Heart left ventricle (tissue), 16 donors: ENCODE measurements around the gene CCDC63. TPM values are rescaled to one million over a fixed set of nuclear protein-coding genes. Genes with fewer than 3 reads are reported as not detected.

ENCODE experiments used
- ATAC-seq, 4 donors: fragments of 200-7000 bp; cut with Tn5 transposase; one replicate each; pipeline ENCODE4 v1.9.1; 2020 to 2022; ENCODE audit warnings: moderate library complexity in 4 of 4, mild to moderate bottlenecking in 3 of 4, moderate number of reproducible peaks in 1 of 4
- DNase-seq, 5 donors: peaks; one replicate each; pipeline ENCODE4 v3.0.0-alpha.2; 2020
- H3K27ac ChIP-seq, 12 donors: fragments of 200-600 bp; sonication (generic) in 4 of 12; one replicate each; pipeline versions ENCODE4 v1.5.0 to v1.8.0; 2016 to 2022; ENCODE audit warnings: mild to moderate bottlenecking in 2 of 12
- H3K27me3 ChIP-seq, 9 donors: fragments of 200-600 bp; sonication (generic) in 2 of 9; one replicate each; pipeline versions ENCODE4 v1.5.1 to v1.8.0; 2016 to 2022; ENCODE audit warnings: mild to moderate bottlenecking in 3 of 9
- H3K36me3 ChIP-seq, 9 donors: fragments of 200-600 bp; sonication (generic) in 2 of 9; one replicate each; pipeline versions ENCODE4 v1.5.0 to v1.8.0; 2018 to 2022; ENCODE audit warnings: mild to moderate bottlenecking in 2 of 9
- H3K4me1 ChIP-seq, 12 donors: fragments of 200-600 bp; sonication (generic) in 4 of 12; one replicate each; pipeline versions ENCODE4 v1.5.0 to v1.8.0; 2016 to 2022; ENCODE audit warnings: mild to moderate bottlenecking in 3 of 12
- H3K4me3 ChIP-seq, 12 donors: fragments of 200-600 bp; sonication (generic) in 4 of 12; one replicate each; pipeline versions ENCODE4 v1.5.0 to v1.8.0; 2017 to 2022; ENCODE audit warnings: mild to moderate bottlenecking in 9 of 12, moderate library complexity in 4 of 12
- H3K9me3 ChIP-seq, 12 donors: fragments of 200-600 bp; sonication (generic) in 4 of 12; one replicate each; pipeline versions ENCODE4 v1.5.0 to v1.8.0; 2016 to 2022; ENCODE audit warnings: mild to moderate bottlenecking in 1 of 12
- POLR2A ChIP-seq, 2 donors: fragments of 450-650 bp; IDR thresholded peaks; one replicate each; pipeline ENCODE4 v1.6.1; 2017; ENCODE audit warnings: antibody characterized with exemption in 2 of 2, mild to moderate bottlenecking in 2 of 2, moderate library complexity in 2 of 2
- WGBS, 4 donors: extraction: QIAGEN DNeasy Blood & Tissue Kit in 2 of 4; methylation state at CpG; one replicate each; pipeline versions ENCODE4 v1.1.5 to v1.1.7; 2013 to 2018; 5-methylcytosine and 5-hydroxymethylcytosine counted together
- intact Hi-C, 10 donors: fragments of 100-400 bp; cut with DNase I; formaldehyde crosslinking; loops; one replicate each; pipeline versions ENCODE4 v1.11.1 to v1.14.2; 2022
- polyA plus RNA-seq, 2 donors: library from polyadenylated mRNA; stranded (reverse); fragments of 200-250 nt; gene quantifications; one replicate each; pipeline ENCODE4 v1.2.3, GENCODE V29; 2013
- total RNA-seq, 9 donors: library from RNA; depleted of rRNA in 2 of 9; stranded (reverse); fragments of >200 nt in 2 of 9; fragmentation: NEBNext Ultra II Directional in 3 of 9; extraction: Animal tissue kit (Norgen Biotek cat#: 25700) in 3 of 9; gene quantifications; one replicate each; pipeline versions ENCODE4 v1.1.0 to v1.2.4, GENCODE V29; 2016 to 2023
- TF ChIP-seq, protein P1 (sequence below), 12 donors: fragments of 200-600 bp; sonication (generic) in 4 of 12; IDR thresholded peaks; one replicate each; pipeline versions ENCODE4 v1.5.0 to v1.8.0; 2018 to 2022; ENCODE audit warnings: antibody characterized with exemption in 12 of 12, mild to moderate bottlenecking in 5 of 12
- donor health status: ischemic (EF 13 %, LVEDD 7.1; RV severe dilation, severe dysfunction).
- donor health status: healthy with polysubstance abuse.
- donor health status: DM: no; HTN: yes; CAD: no.
- donor health status: DM: no; HTN: no; CAD: no.
- donor health status: ischemic (EF 25% LVEDD 6.9; RV normal size, moderate dysfunction).
- donor health status: ischemic (EF 25% LVEDD 5.7; RV mildly dilated, moderate dysfunction).
- donor health status: healthy.
- donor health status: DM: yes; HTN: yes; CAD: no.
- donor health status: ischemic (EF 35%, LVEDD 5.7; RV mildly dilated, moderate dysfunction).
- donor health status: nonischemic (EF 11% LVEDD 7.7; RV severe dilation, severe dysfunction).
- donor health status: DM: yes; HTN: yes; CAD: no.
- donor health status: PGD.
- donor health status: ischemic (EF 29% LVEDD 5.4; RV normal size, mild dysfunction).
- donor health status: nonischemic (EF 23%, LVEDD 6.1; RV moderate dilation, normal function).

The CCDC63 gene
- total and polyA plus RNA-seq, 11 donors: not detected

DNA sequence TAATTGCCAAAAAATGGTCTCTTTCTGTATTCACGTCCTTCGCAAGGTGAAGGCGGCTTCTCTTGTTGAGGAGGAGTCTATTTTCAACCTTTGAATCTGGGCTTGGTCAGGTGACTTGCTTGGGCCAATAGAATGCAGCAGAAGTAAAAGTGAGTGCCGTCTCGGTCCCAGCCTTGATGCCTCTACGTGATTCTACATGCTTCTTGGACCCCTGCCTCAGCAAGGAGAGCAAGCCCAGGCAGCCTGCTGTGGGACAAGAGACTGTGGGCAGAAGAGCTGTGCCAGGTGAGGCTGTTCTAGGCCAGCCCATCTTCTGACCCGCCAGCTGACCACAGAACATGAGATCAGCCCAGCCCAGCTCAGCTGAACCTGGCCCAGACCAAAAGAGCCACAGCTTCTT is 39.1 kb upstream of the CCDC63 start:
- H3K4me3 ChIP-seq: no peak overlapping the region
- intact Hi-C loops: no loop called here
- no peak overlapping the region for H3K27ac ChIP-seq
- H3K9me3 ChIP-seq: peaks cover 0 to 12% (median 5%) of the 10 kb centered on the region in 12 donors
- TF ChIP-seq POLR2A (IDR thresholded peaks at IDR 0.05): no peak
- TF ChIP-seq, protein P1, sequence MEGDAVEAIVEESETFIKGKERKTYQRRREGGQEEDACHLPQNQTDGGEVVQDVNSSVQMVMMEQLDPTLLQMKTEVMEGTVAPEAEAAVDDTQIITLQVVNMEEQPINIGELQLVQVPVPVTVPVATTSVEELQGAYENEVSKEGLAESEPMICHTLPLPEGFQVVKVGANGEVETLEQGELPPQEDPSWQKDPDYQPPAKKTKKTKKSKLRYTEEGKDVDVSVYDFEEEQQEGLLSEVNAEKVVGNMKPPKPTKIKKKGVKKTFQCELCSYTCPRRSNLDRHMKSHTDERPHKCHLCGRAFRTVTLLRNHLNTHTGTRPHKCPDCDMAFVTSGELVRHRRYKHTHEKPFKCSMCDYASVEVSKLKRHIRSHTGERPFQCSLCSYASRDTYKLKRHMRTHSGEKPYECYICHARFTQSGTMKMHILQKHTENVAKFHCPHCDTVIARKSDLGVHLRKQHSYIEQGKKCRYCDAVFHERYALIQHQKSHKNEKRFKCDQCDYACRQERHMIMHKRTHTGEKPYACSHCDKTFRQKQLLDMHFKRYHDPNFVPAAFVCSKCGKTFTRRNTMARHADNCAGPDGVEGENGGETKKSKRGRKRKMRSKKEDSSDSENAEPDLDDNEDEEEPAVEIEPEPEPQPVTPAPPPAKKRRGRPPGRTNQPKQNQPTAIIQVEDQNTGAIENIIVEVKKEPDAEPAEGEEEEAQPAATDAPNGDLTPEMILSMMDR (IDR thresholded peaks at IDR 0.05): no peak
- H3K36me3 ChIP-seq: no peaks in the 10 kb centered on the region
- no peak for ATAC-seq
- DNase-seq: no peak
- no peaks in the 10 kb centered on the region for H3K4me1 ChIP-seq
- 91 to 93% (median 92%) methylated on average over 7 of the region's 7 CpGs for WGBS, 4 donors
- H3K27me3 ChIP-seq: no peaks in the 10 kb centered on the region

DNA sequence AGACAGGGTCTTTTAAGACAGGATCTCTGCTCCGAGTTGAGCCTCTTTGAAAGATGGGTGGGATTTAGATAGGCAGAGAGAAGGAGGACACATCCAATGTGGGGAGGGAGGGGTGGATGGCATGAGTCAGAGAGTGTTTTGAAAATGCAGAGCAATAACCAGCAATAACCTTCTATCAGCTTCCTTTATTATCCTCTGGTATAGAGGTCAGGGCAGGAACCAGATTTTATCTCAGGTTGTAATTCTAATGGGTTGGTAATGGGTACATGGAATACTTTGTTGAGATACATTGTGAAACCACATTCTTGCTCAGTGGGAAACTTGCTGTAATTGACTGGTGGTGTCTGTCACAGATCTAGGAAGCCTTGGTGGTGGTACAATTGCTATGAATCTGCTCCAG is 37.6 kb upstream of the CCDC63 start:
- Histone ChIP-seq H3K36me3 (no peaks in the 10 kb centered on the region), H3K27me3 (no peaks in the 10 kb centered on the region), H3K4me3 (no peak overlapping the region), H3K27ac (no peak overlapping the region), H3K4me1 (no peaks in the 10 kb centered on the region), H3K9me3 (peaks cover 0 to 7% (median 5%) of the 10 kb centered on the region in 12 donors)
- intact Hi-C loops: no loop called here
- TF ChIP-seq, protein P1 (IDR thresholded peaks at IDR 0.05): no peak
- no peak for TF ChIP-seq POLR2A (IDR thresholded peaks at IDR 0.05)
- ATAC-seq: no peak
- DNase-seq: no peak
- WGBS, 4 donors: 60 to 88% (median 75%) methylated on average over 1 of the region's 1 CpG

- Histone ChIP-seq H3K9me3 (no peaks in the 10 kb centered on the region), H3K27me3 (no peaks in the 10 kb centered on the region), H3K4me1 (no peaks in the 10 kb centered on the region), H3K4me3 (no peak overlapping the region), H3K27ac (no peak overlapping the region), H3K36me3 (no peaks in the 10 kb centered on the region)
- TF ChIP-seq, protein P1 (IDR thresholded peaks at IDR 0.05): no peak
- no peak for TF ChIP-seq POLR2A (IDR thresholded peaks at IDR 0.05)
- DNase-seq: no peak
- ATAC-seq: no peak
- 76 to 86% (median 78%) methylated on average over 6 of the region's 6 CpGs for whole genome bisulfite sequencing, 4 donors
- intact Hi-C loops: loop anchor here in 1 of 10 donors (10.0 kb wide), 1 partner anchor 57 kb away; no protein-coding TSS in a partner anchor
Measured at GRCh38 chr12:110811972-110812371, 34.8 kb upstream of the CCDC63 start.

- WGBS, 4 donors: 47 to 56% (median 51%) methylated on average over 8 of the region's 8 CpGs
- H3K4me1 ChIP-seq: no peaks in the 10 kb centered on the region
- H3K27ac ChIP-seq: no peak overlapping the region
- no peaks in the 10 kb centered on the region for H3K27me3 ChIP-seq
- no peak overlapping the region for H3K4me3 ChIP-seq
- H3K36me3 ChIP-seq: no peaks in the 10 kb centered on the region
- no peak for ATAC-seq
- H3K9me3 ChIP-seq: no peaks in the 10 kb centered on the region
- TF ChIP-seq, protein P1 (IDR thresholded peaks at IDR 0.05): no peak
- no peak for TF ChIP-seq POLR2A (IDR thresholded peaks at IDR 0.05)
- intact Hi-C loops: loop anchor here in 1 of 10 donors (10.0 kb wide), 1 partner anchor 58 kb away; no protein-coding TSS in a partner anchor
- no peak for DNase-seq
Measured at GRCh38 chr12:110813285-110813684, 33.5 kb upstream of the CCDC63 start.
